Uterus (tissue), 2 donors: ENCODE data around the gene GHR.

Source experiments
- CTCF ChIP-seq, 4 experiments: fragments of 200-600 bp in 2 of 4; fragments of 450-650 bp in 2 of 4; sonication (generic) in 2 of 4; IDR thresholded peaks; one replicate each; pipeline ENCODE4 v1.5.1; 2016 to 2019; ENCODE audit warnings: antibody characterized with exemption in 4 of 4, mild to moderate bottlenecking in 2 of 4, moderate library complexity in 1 of 4
- POLR2A ChIP-seq, 2 donors: fragments of 450-650 bp; IDR thresholded peaks; one replicate each; pipeline ENCODE4 v1.6.1; 2016; ENCODE audit warnings: antibody characterized with exemption in 2 of 2, mild to moderate bottlenecking in 1 of 2, moderate library complexity in 1 of 2

- TF ChIP-seq CTCF (IDR thresholded peaks at IDR 0.05) (no peak), POLR2A (IDR thresholded peaks at IDR 0.05) (no peak)
These were observed 327.3 kb downstream of the GHR start for GRCh38 chr5:42750507-42750906.
